ENCODE measurements around the gene SAPCD1.

Gene SAPCD1

GRCh38 chr6:31762356-31762755, at the start of gene SAPCD1:
Gene SAPCD1, plus strand, starts transcription at chr6:31762656. Its CDS starts 399 bp downstream, at chr6:31763055.
- DNase-seq = no peak

- DNase-seq = no peak
Observed at GRCh38 chr6:31713465-31713864, 49.0 kb upstream of the SAPCD1 start.

GRCh38 chr6:31713991-31714684, 48.3 kb upstream of the SAPCD1 start:
- DNase-seq = no peak

GRCh38 chr6:31715022-31715958, 47.2 kb upstream of the SAPCD1 start, which contains the start of gene LY6G6D:
Gene LY6G6D, plus strand, starts transcription at chr6:31715348. Its CDS starts 8 bp downstream, at chr6:31715356.
- DNase-seq = peak in 1 of 2 experiments; percentile 60

GRCh38 chr6:31717499-31718222, 44.8 kb upstream of the SAPCD1 start:
- DNase-seq = no peak

GRCh38 chr6:31718265-31718664, 44.2 kb upstream of the SAPCD1 start:
- DNase-seq = no peak

- DNase-seq = no peak
Observed at GRCh38 chr6:31719001-31719400, 43.5 kb upstream of the SAPCD1 start.

GRCh38 chr6:31720196-31720770, 42.2 kb upstream of the SAPCD1 start:
- no peak for DNase-seq

GRCh38 chr6:31721351-31722020, 41.0 kb upstream of the SAPCD1 start, which contains the start of gene LY6G6C:
Gene LY6G6C, minus strand, starts transcription at chr6:31721746. Its CDS starts 67 bp downstream, at chr6:31721679.
- DNase-seq = no peak

GRCh38 chr6:31722173-31722572, 40.3 kb upstream of the SAPCD1 start:
- DNase-seq = no peak

- no peak for DNase-seq
Observed at GRCh38 chr6:31723245-31723979, 39.0 kb upstream of the SAPCD1 start, which contains the start of gene MPIG6B. Gene MPIG6B, plus strand, starts transcription at chr6:31723373. Its CDS starts 11 bp downstream, at chr6:31723384.

GRCh38 chr6:31723980-31724691, 38.3 kb upstream of the SAPCD1 start:
- DNase-seq = no peak

- DNase-seq = no peak
Observed at GRCh38 chr6:31725502-31726350, 36.7 kb upstream of the SAPCD1 start.

- DNase-seq = no peak
Observed at GRCh38 chr6:31727034-31727716, 35.3 kb upstream of the SAPCD1 start.

- DNase-seq = no peak
Observed at GRCh38 chr6:31727717-31728671, 34.5 kb upstream of the SAPCD1 start.

GRCh38 chr6:31728767-31729514, 33.5 kb upstream of the SAPCD1 start, which contains the start of gene DDAH2:
Gene DDAH2, minus strand, starts transcription at chr6:31729299. Its CDS starts 138 bp downstream, at chr6:31729161.
- no peak for DNase-seq

- peak; percentile 25 to 68 for DNase-seq
Observed at GRCh38 chr6:31729515-31729978, 32.9 kb upstream of the SAPCD1 start.

Measured in NCI-H446 (cell line).